Neuronal stem cell (in vitro differentiated cells): ENCODE data around the gene STRADB.
"Not testable (repeated sequence)": the region's sequence is repeated elsewhere in the genome, so short reads cannot be mapped to it uniquely, and the experiment has no call there.

Source experiments
- DNase-seq: peaks from one replicate; pipeline ENCODE4 v3.0.0-alpha.2; 2013; ENCODE audit warnings: low spot score
- H2AFZ ChIP-seq: one replicate; pipeline ENCODE4 v1.6.1; 2013; ENCODE audit warnings: mild to moderate bottlenecking, low read length, inconsistent platforms
- H2AK5ac ChIP-seq: 2 replicates; pipeline ENCODE4 v1.6.1; 2013; ENCODE audit warnings: low read depth, mild to moderate bottlenecking, inconsistent platforms, low read length, moderate library complexity, mixed read lengths
- H2BK120ac ChIP-seq: 2 replicates; pipeline ENCODE4 v1.6.1; 2013; ENCODE audit warnings: low read depth, mild to moderate bottlenecking, inconsistent platforms, low read length, moderate library complexity, mixed read lengths
- H2BK12ac ChIP-seq: one replicate; pipeline ENCODE4 v1.6.1; 2013; ENCODE audit warnings: low read length, inconsistent platforms
- H2BK15ac ChIP-seq: 2 replicates; pipeline ENCODE4 v1.6.1; 2013; ENCODE audit warnings: mild to moderate bottlenecking, low read length, inconsistent platforms, mixed read lengths
- H2BK5ac ChIP-seq: one replicate; pipeline ENCODE4 v1.6.1; 2013; ENCODE audit warnings: inconsistent platforms, mild to moderate bottlenecking, low read length, moderate library complexity
- H3K14ac ChIP-seq: one replicate; pipeline ENCODE4 v1.6.1; 2013; ENCODE audit warnings: low read length, inconsistent platforms
- H3K18ac ChIP-seq: 2 replicates; pipeline ENCODE4 v1.6.1; 2013; ENCODE audit warnings: low read length, inconsistent platforms
- H3K23ac ChIP-seq: 2 replicates; pipeline ENCODE4 v1.6.1; 2013; ENCODE audit warnings: low read depth, mild to moderate bottlenecking, mixed read lengths, low read length, inconsistent platforms; ENCODE audit not compliant: poor library complexity
- H3K27ac ChIP-seq: replicated peaks from 3 replicates; pipeline ENCODE4 v1.5.1; 2013; ENCODE audit warnings: low read length, inconsistent platforms
- H3K27me3 ChIP-seq, 3 experiments: 2 replicates each; pipeline ENCODE4 v1.6.1; 2013; ENCODE audit warnings: low read length in 3 of 3, mild to moderate bottlenecking in 2 of 3, inconsistent platforms in 1 of 3, low read depth in 1 of 3, mixed read lengths in 1 of 3, moderate library complexity in 1 of 3; ENCODE audit not compliant: control insufficient read depth in 3 of 3, insufficient read depth in 3 of 3
- H3K36me3 ChIP-seq, 2 donors: replicated peaks in 1 of 2; 2 replicates each; pipeline ENCODE4 v1.6.1; 2013; ENCODE audit warnings: low read length in 2 of 2; ENCODE audit not compliant: control insufficient read depth in 2 of 2, insufficient read depth in 2 of 2
- H3K4ac ChIP-seq: 2 replicates; pipeline ENCODE4 v1.6.1; 2013; ENCODE audit warnings: inconsistent platforms, mild to moderate bottlenecking, low read length, moderate library complexity
- H3K4me1 ChIP-seq, 2 donors: 1 replicate in 1 of 2; 2 replicates in 1 of 2; pipeline ENCODE4 v1.6.1; 2013; ENCODE audit warnings: low read length in 2 of 2, low read depth in 1 of 2; ENCODE audit not compliant: control insufficient read depth in 2 of 2, insufficient read depth in 1 of 2
- H3K4me2 ChIP-seq: one replicate; pipeline ENCODE4 v1.6.1; 2013; ENCODE audit warnings: mild to moderate bottlenecking, low read length, inconsistent platforms; ENCODE audit not compliant: insufficient read depth, poor library complexity, severe bottlenecking
- H3K4me3 ChIP-seq, 2 donors: 2 replicates each; pipeline ENCODE4 v1.5.1; 2013; ENCODE audit warnings: low read length in 2 of 2, mild to moderate bottlenecking in 2 of 2, inconsistent platforms in 1 of 2, moderate library complexity in 1 of 2
- H3K79me1 ChIP-seq: one replicate; pipeline ENCODE4 v1.6.1; 2013; ENCODE audit warnings: low read depth, mild to moderate bottlenecking, inconsistent platforms, low read length, moderate library complexity
- H3K9ac ChIP-seq: one replicate; pipeline ENCODE4 v1.6.1; 2013; ENCODE audit warnings: mild to moderate bottlenecking, low read depth, low read length, inconsistent platforms; ENCODE audit not compliant: poor library complexity
- H3K9me3 ChIP-seq, 2 donors: replicated peaks in 1 of 2; 2 replicates each; pipeline versions ENCODE3 to v1.6.1; 2013; ENCODE audit warnings: low read length in 2 of 2, mild to moderate bottlenecking in 2 of 2, inconsistent platforms in 1 of 2, low read depth in 1 of 2, mixed read lengths in 1 of 2, moderate library complexity in 1 of 2; ENCODE audit not compliant: control insufficient read depth in 2 of 2, insufficient read depth in 1 of 2
- H4K8ac ChIP-seq: one replicate; pipeline ENCODE4 v1.6.1; 2013; ENCODE audit warnings: low read depth, mild to moderate bottlenecking, inconsistent platforms, low read length, moderate library complexity
- H4K91ac ChIP-seq: one replicate; pipeline ENCODE4 v1.6.1; 2013; ENCODE audit warnings: low read length, low read depth, mild to moderate bottlenecking, inconsistent platforms; ENCODE audit not compliant: poor library complexity
- WGBS, 2 donors: extraction: QIAGEN DNeasy Blood & Tissue Kit; methylation state at CpG; one replicate each; pipeline ENCODE4 v1.1.7; 2013; ENCODE audit warnings: missing lambda C conversion rate in 2 of 2, mixed read lengths in 1 of 2; ENCODE audit not compliant: insufficient read length in 2 of 2, insufficient replicate concordance in 1 of 2; ENCODE audit errors: extremely low coverage in 2 of 2; 5-methylcytosine and 5-hydroxymethylcytosine counted together

Gene STRADB

DNA sequence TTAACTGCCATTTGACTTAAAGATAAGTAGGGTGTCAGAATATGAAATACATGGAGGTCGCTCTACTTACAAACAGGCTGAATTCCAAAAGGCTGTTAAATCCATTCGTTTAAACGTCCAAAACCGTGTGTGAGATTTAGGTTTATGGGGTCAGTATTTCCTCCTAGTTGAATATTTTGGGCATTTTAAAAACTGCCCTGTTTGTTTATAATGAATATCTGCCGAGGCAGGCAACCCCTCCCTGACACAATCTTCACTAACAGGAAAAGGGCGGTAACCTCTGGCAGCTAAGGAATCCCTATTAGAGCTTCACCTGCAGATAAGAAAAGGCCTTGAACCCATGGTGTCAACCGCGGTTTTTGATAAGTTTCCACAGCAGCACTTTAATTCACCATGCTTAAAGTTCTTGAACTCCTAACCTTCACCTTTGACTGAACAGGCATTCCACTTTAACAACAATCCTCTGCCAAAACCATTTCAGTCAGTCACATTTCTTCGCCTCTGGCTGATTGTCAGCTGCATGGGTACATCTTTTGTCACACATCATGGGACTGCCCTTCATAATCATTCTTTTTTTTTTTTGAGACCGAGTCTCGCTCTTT is 18.0 kb upstream of the STRADB start:
- Histone ChIP-seq H3K9me3 (peaks cover 2 to 11% of the 10 kb centered on the region in 2 donors), H3K4me3 (no peak overlapping the region), H4K8ac (no peak overlapping the region), H3K4me2 (no peak overlapping the region), H3K4me1 (peaks cover 0 to 7% of the 10 kb centered on the region in 2 donors), H2AFZ (no peak overlapping the region), H3K27me3 (no peaks in the 10 kb centered on the region), H3K23ac (no peak overlapping the region), H3K9ac (no peak overlapping the region), H4K91ac (no peak overlapping the region), H2AK5ac (no peak overlapping the region), H3K18ac (no peak overlapping the region), H2BK15ac (no peak overlapping the region), H3K36me3 (no peaks in the 10 kb centered on the region), H3K14ac (no peak overlapping the region), H3K27ac (no peak overlapping the region), H2BK12ac (no peak overlapping the region), H2BK120ac (no peak overlapping the region), H3K4ac (no peak overlapping the region), H3K79me1 (no peaks in the 10 kb centered on the region), H2BK5ac (no peak overlapping the region)
- WGBS, 2 donors = no CpG with 5 or more reads among the region's 11 CpGs
- DNase-seq = no peak

DNA sequence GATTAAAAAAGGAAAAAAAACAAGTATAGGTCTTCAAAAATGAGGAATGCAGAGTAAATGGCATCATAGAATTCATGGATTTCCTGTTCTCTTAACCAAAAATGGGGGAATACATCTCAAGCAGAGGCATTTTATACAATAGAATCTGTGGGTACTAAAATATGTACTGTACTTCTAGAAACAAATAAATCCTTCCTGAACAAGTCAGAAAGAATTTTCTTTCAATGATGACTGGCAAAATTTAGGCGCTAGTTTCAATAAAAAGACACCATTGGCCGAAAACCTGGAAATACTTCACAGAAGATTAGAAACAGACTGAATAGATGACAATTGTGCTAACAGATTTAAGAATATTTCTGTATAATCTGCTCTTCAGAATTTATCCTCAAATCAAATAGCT is 15.4 kb upstream of the STRADB start:
- Histone ChIP-seq H3K9ac (no peak overlapping the region), H3K14ac (no peak overlapping the region), H3K36me3 (no peaks in the 10 kb centered on the region), H3K18ac (no peak overlapping the region), H2AFZ (no peak overlapping the region), H3K4me3 (no peak overlapping the region), H2BK12ac (no peak overlapping the region), H3K4ac (no peak overlapping the region), H2BK15ac (no peak overlapping the region), H2BK5ac (no peak overlapping the region), H2AK5ac (no peak overlapping the region), H3K4me1 (peaks cover 0 to 7% of the 10 kb centered on the region in 2 donors), H4K8ac (no peak overlapping the region), H3K27me3 (no peaks in the 10 kb centered on the region), H3K4me2 (no peak overlapping the region), H3K27ac (no peak overlapping the region), H4K91ac (no peak overlapping the region), H3K23ac (no peak overlapping the region), H2BK120ac (no peak overlapping the region), H3K79me1 (no peaks in the 10 kb centered on the region), H3K9me3 (peaks cover 0 to 6% of the 10 kb centered on the region in 2 donors)
- no peak for DNase-seq
- no CpG with 5 or more reads among the region's 2 CpGs for WGBS, 2 donors

DNA sequence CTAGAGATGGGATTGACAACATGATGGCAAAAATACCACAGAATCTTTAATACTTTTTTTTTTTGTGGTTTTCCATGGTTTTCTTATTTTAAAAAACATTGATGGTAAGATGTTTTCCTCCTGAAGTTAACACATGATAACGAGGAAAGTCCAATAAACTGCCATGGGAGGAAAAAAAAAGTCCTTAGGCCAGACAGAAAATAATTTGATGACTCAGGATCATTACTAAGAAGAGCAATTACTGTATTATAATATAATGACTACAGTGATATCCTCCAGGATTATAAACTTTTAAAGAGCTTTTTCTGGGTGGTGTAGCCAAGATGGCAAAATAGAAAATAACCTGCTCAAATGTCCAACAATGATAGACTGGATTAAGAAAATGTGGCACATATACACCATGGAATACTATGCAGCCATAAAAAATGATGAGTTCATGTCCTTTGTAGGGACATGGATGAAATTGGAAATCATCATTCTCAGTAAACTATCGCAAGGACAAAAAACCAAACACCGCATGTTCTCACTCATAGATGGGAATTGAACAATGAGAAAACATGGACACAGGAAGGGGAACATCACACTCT is 12.1 kb upstream of the STRADB start:
- H4K8ac ChIP-seq, H3K36me3 ChIP-seq, H4K91ac ChIP-seq, H3K27ac ChIP-seq, H3K4ac ChIP-seq, H3K14ac ChIP-seq, H3K9me3 ChIP-seq, H2BK120ac ChIP-seq, H3K23ac ChIP-seq, H3K4me3 ChIP-seq, H2AK5ac ChIP-seq, H3K79me1 ChIP-seq, DNase-seq, H3K27me3 ChIP-seq, H3K4me1 ChIP-seq, H2BK15ac ChIP-seq, H2BK12ac ChIP-seq, H3K9ac ChIP-seq, H2BK5ac ChIP-seq, H3K4me2 ChIP-seq, H2AFZ ChIP-seq, H3K18ac ChIP-seq: not testable (repeated sequence)
- no CpG with 5 or more reads among the region's 3 CpGs for WGBS, 2 donors

DNA sequence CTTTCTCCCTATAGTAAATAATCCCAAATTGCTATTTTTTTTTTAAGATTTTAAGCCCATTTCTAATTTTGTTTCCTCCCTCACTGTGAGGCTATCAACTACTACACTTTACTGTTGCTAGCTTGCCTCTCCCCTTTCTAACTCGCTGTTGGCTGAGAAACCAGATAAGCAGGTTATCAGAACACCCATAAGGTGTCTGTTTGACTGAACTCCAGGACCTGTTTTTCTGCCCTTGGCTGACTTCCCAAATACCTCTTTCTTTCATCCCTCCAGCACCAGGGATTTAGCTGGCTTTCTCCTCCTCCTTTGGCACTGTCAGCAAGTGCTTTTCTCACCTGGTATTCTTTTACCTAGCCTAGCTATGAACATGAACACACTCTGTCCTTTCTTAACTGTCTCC is 11.4 kb upstream of the STRADB start:
- Histone ChIP-seq H2BK15ac (no peak overlapping the region), H3K27ac (no peak overlapping the region), H3K4me2 (no peak overlapping the region), H3K9ac (no peak overlapping the region), H3K18ac (no peak overlapping the region), H2BK12ac (no peak overlapping the region), H3K14ac (no peak overlapping the region), H3K23ac (no peak overlapping the region), H3K36me3 (no peaks in the 10 kb centered on the region), H2AK5ac (no peak overlapping the region), H3K4ac (no peak overlapping the region), H3K4me1 (no peaks in the 10 kb centered on the region), H3K4me3 (no peak overlapping the region), H4K8ac (no peak overlapping the region), H2BK5ac (no peak overlapping the region), H2BK120ac (no peak overlapping the region), H3K9me3 (no peaks in the 10 kb centered on the region), H2AFZ (no peak overlapping the region), H4K91ac (no peak overlapping the region), H3K27me3 (no peaks in the 10 kb centered on the region), H3K79me1 (peaks cover 1% of the 10 kb centered on the region)
- DNase-seq = no peak
- no CpG with 5 or more reads among the region's 1 CpG for WGBS, 2 donors
